ACC112 (cell line): ENCODE results near the gene MRPL14.

ENCODE experiments used
- H2AFZ ChIP-seq: fragments of 200-600 bp; sonication (generic); one replicate; pipeline ENCODE4 v1.6.0; 2017; ENCODE audit warnings: antibody characterized with exemption, low read length; ENCODE audit not compliant: unreplicated experiment
- H3K27ac ChIP-seq: fragments of 200-600 bp; sonication (generic); 2 replicates; pipeline ENCODE4 v1.5.1; 2014; ENCODE audit warnings: low read depth, mild to moderate bottlenecking, antibody characterized with exemption, low read length, moderate library complexity
- H3K27me3 ChIP-seq: fragments of 200-600 bp; sonication (generic); 2 replicates; pipeline ENCODE4 v1.6.1; 2014; ENCODE audit warnings: mild to moderate bottlenecking, antibody characterized with exemption, low read length, moderate library complexity, mixed read lengths; ENCODE audit not compliant: insufficient read depth
- H3K36me3 ChIP-seq: fragments of 200-600 bp; sonication (generic); 2 replicates; pipeline ENCODE4 v1.6.1; 2016; ENCODE audit warnings: mild to moderate bottlenecking, antibody characterized with exemption, low read length, moderate library complexity, mixed read lengths; ENCODE audit not compliant: insufficient read depth
- H3K4me1 ChIP-seq: fragments of 200-600 bp; sonication (generic); one replicate; pipeline ENCODE4 v1.6.1; 2016; ENCODE audit warnings: low read length, mixed read lengths; ENCODE audit not compliant: insufficient read depth, unreplicated experiment, control insufficient read depth
- H3K4me3 ChIP-seq: fragments of 200-600 bp; sonication (generic); 2 replicates; pipeline ENCODE4 v1.5.1; 2014; ENCODE audit warnings: mild to moderate bottlenecking, low read depth, low read length
- H3K79me2 ChIP-seq: fragments of 200-600 bp; sonication (generic); one replicate; pipeline ENCODE4 v1.6.0; 2016; ENCODE audit warnings: low read length; ENCODE audit not compliant: control insufficient read depth, unreplicated experiment, insufficient read depth

MRPL14 gene

DNA sequence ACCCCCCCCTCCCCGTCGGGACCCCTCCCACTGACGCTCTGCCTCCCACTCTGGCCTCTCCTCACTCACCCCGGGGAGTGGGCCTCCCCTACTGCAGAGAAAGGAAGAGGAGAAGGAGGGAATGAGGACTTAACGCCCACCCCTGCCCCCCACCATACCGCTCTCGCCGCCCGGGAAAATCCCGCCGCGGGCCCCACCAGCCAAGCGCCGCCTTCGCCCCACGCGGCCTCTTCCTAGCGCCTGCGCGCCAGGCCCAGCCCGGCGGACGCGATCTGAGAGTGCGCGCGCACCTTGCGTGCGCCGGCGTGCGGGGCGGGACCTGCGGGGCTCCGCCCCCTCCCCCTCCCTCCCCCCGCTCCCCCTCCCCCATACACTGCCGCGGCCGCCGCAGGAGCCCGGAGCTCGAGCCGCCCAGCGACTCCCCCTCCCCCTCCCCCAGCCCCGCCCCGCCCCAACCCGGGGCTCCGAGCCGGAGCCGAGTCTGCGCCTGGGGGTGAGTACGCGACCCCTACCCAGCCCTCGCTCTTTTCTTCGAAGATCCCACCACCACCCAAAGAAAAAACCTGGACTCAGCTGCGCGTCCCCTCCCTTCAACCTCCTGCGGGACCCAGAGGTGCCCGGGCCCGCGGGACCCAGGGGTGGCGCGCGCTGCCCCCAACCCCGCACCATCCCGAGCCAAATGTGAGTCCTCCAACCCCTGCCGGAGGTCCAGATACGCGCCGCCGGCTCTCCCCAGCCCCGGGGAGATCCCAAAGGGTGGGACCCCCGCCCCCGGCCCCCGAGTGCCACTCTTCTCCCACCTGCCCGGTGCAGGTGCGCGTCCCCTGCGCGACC is at the start of gene MRPL14, which contains the start of gene TMEM63B:
Gene MRPL14, minus strand, starts transcription at position 267 of the 834 bp plus-strand sequence. CDS start 10,841 bp downstream, outside the sequence.
Gene TMEM63B, plus strand, starts transcription at position 369 of the 834 bp plus-strand sequence. CDS start 7,031 bp downstream, outside the sequence.
- Histone ChIP-seq H3K27me3 (no peaks in the 10 kb centered on the region), H2AFZ (peak within 1 kb of the TSS; percentile 90), H3K27ac (peak within 1 kb of the TSS; percentile 76), H3K36me3 (no peaks in the 10 kb centered on the region), H3K79me2 (peaks cover 67% of the 10 kb centered on the region), H3K4me3 (peak within 1 kb of the TSS; percentile 96), H3K4me1 (peaks cover 31% of the 10 kb centered on the region)

DNA sequence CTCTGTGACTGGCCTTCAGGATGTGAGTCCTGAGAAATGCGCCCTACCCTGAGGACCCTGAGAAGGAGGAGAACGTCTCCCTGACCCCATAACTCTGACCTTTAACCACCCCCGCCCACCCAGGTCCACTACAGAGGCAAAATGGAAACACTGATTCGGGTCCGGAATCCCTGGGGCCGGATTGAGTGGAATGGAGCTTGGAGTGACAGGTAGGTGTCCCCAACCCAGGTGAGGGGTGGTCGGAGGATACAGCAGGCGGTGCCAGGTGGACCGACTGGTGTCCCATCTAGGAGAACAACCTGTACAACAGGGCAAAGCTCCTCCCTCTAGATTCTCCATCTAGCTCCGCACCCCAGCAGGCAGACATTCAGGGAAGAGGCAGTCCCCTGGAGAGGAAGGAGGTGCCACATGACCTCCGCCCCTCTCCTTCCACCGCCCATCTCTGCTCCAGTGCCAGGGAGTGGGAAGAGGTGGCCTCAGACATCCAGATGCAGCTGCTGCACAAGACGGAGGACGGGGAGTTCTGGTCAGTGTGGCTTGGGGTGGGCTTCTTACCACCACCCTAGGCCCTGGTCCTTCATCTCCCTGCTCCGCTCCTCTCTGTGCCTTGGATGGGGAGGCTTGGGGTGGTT is 49.0 kb upstream of the MRPL14 start:
- Histone ChIP-seq H2AFZ (no peak overlapping the region), H3K27ac (no peak overlapping the region), H3K4me3 (no peak overlapping the region), H3K27me3 (no peaks in the 10 kb centered on the region), H3K79me2 (no peaks in the 10 kb centered on the region), H3K4me1 (peaks cover 41% of the 10 kb centered on the region), H3K36me3 (no peaks in the 10 kb centered on the region)

DNA sequence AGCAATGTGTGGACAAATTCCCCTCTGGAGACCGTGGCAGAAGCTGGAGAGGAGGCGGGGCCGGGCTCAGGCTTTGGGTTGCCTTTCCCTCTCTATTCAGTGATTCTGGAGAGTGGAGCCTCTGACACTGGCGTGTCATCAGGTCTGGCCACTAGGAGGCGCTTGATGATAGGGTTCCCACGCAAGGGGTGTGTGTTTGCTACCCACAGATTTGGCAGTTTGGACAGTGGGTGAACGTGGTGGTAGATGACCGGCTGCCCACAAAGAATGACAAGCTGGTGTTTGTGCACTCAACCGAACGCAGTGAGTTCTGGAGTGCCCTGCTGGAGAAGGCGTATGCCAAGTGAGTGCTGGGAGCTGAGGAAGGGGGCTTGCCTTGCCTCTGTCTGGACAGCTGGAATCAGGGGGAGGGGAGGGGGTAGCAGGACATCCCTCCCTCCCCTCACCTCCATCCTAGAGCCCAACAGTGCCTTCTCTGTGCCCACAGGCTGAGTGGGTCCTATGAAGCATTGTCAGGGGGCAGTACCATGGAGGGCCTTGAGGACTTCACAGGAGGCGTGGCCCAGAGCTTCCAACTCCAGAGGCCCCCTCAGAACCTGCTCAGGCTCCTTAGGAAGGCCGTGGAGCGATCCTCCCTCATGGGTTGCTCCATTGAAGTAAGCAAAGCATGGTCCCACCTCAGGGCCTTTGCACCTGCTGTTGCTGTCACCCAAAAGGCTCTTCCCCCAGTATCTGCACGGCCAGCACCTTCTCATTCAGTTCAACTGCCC is 45.7 kb upstream of the MRPL14 start:
- peaks cover 19% of the 10 kb centered on the region for H3K4me1 ChIP-seq
- H3K27ac ChIP-seq: no peak overlapping the region
- H3K79me2 ChIP-seq: no peaks in the 10 kb centered on the region
- no peaks in the 10 kb centered on the region; the same call in 1 of the 2 replicates for H3K27me3 ChIP-seq
- H2AFZ ChIP-seq: peak overlapping the region; percentile 34
- H3K4me3 ChIP-seq: no peak overlapping the region
- H3K36me3 ChIP-seq: no peaks in the 10 kb centered on the region

DNA sequence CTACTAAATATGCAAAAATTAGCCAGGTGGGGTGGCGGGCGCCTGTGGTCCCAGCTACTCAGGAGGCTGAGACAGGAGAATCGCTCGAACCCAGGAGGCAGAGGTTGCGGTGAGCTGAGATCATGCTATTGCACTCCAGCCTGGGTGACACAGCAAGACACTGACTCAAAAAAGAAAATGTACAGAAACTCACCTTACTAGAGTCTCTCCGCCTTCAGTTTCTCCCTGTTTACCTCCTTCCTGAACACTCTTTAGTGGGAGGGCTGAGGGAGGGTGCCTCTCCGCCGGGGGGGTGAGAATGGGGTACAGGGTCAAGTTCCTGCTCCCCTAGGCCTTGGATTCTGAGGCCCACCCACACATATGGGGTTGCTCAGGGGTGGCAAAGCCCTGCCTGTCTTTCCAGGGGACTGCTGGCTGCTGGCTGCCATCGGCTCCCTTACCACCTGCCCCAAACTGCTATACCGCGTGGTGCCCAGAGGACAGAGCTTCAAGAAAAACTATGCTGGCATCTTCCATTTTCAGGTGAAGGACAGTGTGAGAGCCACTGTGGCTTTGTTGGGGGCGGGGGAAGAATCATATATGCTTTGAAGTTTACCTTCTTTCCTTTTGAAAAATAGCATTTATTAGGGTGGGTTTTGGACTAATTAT is 44.8 kb upstream of the MRPL14 start:
- no peaks in the 10 kb centered on the region; the same call in 1 of the 2 replicates for H3K27me3 ChIP-seq
- H3K36me3 ChIP-seq: no peaks in the 10 kb centered on the region
- H3K27ac ChIP-seq: no peak overlapping the region
- H3K4me1 ChIP-seq: peaks cover 10% of the 10 kb centered on the region
- no peak overlapping the region for H2AFZ ChIP-seq
- no peaks in the 10 kb centered on the region for H3K79me2 ChIP-seq
- H3K4me3 ChIP-seq: no peak overlapping the region

DNA sequence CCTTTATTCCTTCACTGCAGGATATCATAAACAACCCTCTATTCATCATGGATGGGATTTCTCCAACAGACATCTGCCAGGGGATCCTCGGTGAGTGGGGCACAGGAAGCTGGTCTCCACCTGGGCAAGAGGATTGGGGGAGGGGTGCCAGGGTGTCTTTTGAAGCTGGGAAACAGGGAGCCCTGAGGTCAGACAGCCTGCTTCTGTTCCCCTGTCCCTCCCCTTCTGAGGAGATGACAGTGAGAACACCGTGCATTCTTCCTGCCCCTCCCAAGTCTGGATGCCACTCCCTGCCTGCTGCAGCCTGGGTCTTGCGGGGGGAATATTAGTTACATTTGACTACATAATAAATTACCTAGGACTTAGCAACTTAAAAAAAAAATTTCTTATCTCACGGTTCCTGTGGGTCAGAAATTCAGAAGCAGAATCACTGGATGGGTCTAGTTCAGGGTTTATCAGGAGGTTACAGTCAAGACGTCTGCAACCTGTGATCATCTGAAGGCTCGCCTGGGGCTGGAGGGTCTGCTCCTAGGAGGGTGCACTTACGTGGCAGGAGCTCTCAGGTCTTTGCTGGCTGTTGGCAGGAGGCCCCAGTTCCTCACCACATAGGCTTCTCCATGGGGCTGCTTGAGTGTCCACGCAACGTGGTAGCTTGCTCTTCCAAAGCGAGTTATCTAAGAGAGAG is 42.8 kb upstream of the MRPL14 start:
- H2AFZ ChIP-seq: no peak overlapping the region
- no peak overlapping the region for H3K4me3 ChIP-seq
- no peaks in the 10 kb centered on the region for H3K79me2 ChIP-seq
- no peaks in the 10 kb centered on the region for H3K36me3 ChIP-seq
- peaks cover 4% of the 10 kb centered on the region for H3K4me1 ChIP-seq
- peaks cover 6% of the 10 kb centered on the region for H3K27me3 ChIP-seq
- no peak overlapping the region for H3K27ac ChIP-seq

DNA sequence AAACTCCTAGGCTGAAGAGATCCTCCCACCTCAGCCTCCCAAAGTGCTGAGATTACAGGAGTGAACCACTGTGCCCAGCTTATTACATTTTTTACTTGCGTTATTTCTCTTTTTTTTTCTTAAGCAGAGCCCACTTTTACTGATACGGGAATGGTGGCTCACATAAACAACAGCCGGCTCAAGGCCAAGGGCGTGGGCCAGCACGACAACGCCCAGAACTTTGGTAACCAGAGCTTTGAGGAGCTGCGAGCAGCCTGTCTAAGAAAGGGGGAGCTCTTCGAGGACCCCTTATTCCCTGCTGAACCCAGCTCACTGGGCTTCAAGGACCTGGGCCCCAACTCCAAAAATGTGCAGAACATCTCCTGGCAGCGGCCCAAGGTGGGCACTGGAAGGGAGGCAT is 41.9 kb upstream of the MRPL14 start:
- peaks cover 9% of the 10 kb centered on the region for H3K27me3 ChIP-seq
- no peak overlapping the region for H3K27ac ChIP-seq
- H3K36me3 ChIP-seq: no peaks in the 10 kb centered on the region
- H3K4me3 ChIP-seq: no peak overlapping the region
- H2AFZ ChIP-seq: no peak overlapping the region
- H3K79me2 ChIP-seq: no peaks in the 10 kb centered on the region
- peaks cover 4% of the 10 kb centered on the region for H3K4me1 ChIP-seq

DNA sequence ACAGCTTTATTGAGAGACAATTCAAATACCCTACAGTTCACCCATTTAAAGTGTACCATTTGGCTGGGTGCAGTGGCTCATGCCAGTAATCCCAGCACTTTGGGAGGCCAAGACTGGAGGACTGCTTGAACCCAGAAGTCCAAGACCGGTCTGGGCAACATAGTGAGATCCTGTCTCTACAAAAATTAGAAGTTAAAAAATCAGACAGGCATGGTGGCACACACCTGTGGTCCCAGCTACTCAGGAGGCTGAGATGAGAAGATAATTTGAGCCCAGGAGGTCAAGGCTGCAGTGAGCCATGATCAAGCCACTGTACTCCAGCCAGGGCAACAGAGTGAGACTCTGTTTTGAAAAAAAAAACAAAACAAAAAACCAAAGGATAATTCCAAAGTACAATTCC is 40.3 kb upstream of the MRPL14 start:
- Histone ChIP-seq H3K27me3 (peaks cover 22% of the 10 kb centered on the region), H3K27ac (no peak overlapping the region), H2AFZ (no peak overlapping the region), H3K4me3 (no peak overlapping the region), H3K36me3 (no peaks in the 10 kb centered on the region), H3K79me2 (no peaks in the 10 kb centered on the region), H3K4me1 (peaks cover under 1% of the 10 kb centered on the region)

DNA sequence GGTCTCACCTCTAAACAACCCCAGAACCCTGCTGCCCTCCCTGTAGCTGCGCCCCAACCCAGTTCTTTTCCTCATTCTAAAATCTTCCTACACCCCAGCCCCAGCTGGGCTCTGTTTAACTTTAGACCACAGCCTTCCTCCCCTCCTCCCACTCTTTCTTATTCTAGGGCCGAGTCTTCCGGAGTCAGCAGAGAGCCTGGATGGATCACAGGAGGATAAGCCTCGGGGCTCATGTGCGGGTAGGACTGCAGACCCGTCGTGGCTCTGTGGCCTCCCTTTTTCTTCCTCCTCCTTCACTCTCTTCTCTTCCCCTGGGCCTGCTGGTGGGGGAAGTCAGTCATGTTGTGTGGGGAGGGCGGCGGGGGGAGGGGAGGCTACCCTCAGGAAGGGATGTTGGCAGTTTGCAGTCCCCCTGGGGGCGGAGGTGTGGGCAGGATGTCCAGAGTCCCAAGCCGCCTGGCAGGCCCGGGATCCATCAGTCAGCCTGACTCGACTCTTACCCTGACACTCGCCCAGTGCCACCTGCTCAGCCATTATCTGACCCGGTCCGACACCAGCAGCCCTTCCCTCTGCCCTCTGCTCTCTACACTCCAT is 39.4 kb upstream of the MRPL14 start:
- H3K27me3 ChIP-seq: peaks cover 24% of the 10 kb centered on the region
- H3K79me2 ChIP-seq: no peaks in the 10 kb centered on the region
- H3K27ac ChIP-seq: no peak overlapping the region
- no peaks in the 10 kb centered on the region for H3K36me3 ChIP-seq
- peaks cover 9% of the 10 kb centered on the region for H3K4me1 ChIP-seq
- H2AFZ ChIP-seq: no peak overlapping the region
- H3K4me3 ChIP-seq: no peak overlapping the region

DNA sequence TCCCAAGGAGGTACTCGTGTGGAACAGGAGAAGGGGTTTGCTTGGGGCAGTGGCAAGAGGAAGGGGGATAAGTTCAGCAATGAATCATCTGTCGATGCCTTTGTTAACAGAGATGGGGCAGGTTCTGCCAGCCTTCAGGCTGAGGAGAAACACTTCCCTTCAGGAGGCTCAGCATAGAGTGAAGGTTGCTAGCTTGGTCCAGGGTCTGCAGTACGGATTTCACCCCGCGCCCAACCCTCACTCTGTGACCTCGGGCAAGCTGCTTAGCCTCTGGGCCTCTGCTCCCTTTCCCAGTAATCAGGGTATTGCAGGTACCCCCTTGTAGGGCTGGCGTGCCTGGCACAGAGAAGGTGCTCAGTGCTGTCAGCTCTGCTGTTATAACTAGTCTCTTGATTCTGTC is 38.9 kb upstream of the MRPL14 start:
- Histone ChIP-seq H3K4me3 (no peak overlapping the region), H3K27me3 (peaks cover 24% of the 10 kb centered on the region), H2AFZ (no peak overlapping the region), H3K79me2 (no peaks in the 10 kb centered on the region), H3K27ac (no peak overlapping the region), H3K4me1 (peaks cover 14% of the 10 kb centered on the region), H3K36me3 (no peaks in the 10 kb centered on the region)
